HG03457 (cell line): Measurements from ENCODE around the gene HHEX.
"Not testable (repeated sequence)": the region's sequence is repeated elsewhere in the genome, so short reads cannot be mapped to it uniquely, and the experiment has no call there.

Experiments
- ATAC-seq: cut with Tn5 transposase; IDR thresholded peaks from one replicate; pipeline ENCODE4 v1.9.1; 2021; ENCODE audit warnings: moderate number of reproducible peaks; ENCODE audit not compliant: unreplicated experiment

HHEX gene

GRCh38 chr10:92689663-92690210 is at the start of gene HHEX:
TSS of gene HHEX (plus strand) at chr10:92689955. CDS start at chr10:92689987, 32 bp downstream.
- no peak for ATAC-seq

DNA sequence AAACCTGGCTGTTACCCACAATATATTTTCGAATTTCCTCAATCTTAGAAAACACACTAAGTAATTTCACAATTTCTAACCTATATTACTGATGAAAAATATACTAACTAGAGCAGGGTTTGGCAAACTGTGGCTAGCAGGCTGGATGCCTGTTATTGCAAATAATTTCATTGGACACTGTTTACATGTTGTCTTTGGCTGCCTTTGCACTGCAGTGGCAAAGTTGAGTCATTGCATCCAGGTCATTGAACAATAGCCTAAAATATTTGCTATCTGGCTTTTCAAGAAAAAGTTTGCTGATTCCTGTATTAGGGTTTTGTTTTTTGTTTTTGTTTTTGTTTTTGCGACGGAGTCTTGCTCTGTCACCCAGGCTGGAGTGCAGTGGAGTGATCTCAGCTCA is 49.6 kb upstream of the HHEX start:
- ATAC-seq = no peak

DNA sequence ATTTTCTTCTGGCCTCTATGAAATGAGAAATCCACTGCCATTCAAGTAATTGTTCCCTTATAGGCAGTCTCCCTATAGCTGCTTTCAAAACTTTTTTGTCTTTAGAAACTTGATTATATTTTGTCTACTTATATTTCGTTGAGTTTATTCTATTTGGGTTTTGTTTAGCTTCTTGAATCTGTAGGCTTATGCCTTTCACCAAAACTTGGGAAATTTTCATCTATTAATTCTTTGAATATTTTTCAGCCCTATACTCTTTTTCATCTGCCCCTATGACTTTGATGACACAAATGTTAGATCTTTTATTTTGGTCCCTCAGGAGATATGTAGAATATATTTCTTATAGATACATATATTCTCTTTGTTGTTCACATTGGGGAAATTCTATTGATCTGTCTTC is 48.3 kb upstream of the HHEX start:
- no peak for ATAC-seq

GRCh38 chr10:92644921-92645320 is 44.8 kb upstream of the HHEX start:
- ATAC-seq = no peak

DNA sequence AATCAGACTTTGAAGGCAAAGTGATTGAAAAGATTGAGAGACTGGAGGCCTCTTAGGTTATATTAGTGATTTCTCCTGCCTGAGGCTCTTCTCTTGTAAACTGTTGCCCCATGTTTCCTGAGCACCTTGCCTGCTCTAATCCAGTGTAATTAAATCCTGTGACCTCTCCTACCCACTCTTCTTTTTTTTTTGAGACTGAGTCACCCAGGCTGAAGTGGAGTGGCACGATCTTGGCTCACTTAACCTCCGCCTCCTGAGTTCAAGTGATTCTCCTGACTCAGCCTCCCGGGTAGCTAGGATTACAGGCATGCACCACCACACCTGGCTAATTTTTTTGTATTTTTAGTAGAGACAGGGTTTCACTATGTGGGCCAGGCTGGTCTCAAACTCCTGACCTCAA is 38.9 kb upstream of the HHEX start:
- not testable (repeated sequence) for ATAC-seq

GRCh38 chr10:92655426-92655825 is 34.3 kb upstream of the HHEX start:
- no peak for ATAC-seq

- ATAC-seq = no peak
These were observed 33.3 kb upstream of the HHEX start for GRCh38 chr10:92656266-92656961.

- no peak for ATAC-seq
These were observed 32.7 kb upstream of the HHEX start for GRCh38 chr10:92657024-92657423.

- ATAC-seq = no peak
These were observed 26.9 kb upstream of the HHEX start for GRCh38 chr10:92662848-92663247.

- ATAC-seq = no peak
These were observed 25.4 kb upstream of the HHEX start for GRCh38 chr10:92664322-92664721.

GRCh38 chr10:92667078-92667477 is 22.7 kb upstream of the HHEX start:
- no peak for ATAC-seq

- no peak for ATAC-seq
These were observed 12.0 kb upstream of the HHEX start for GRCh38 chr10:92677708-92678107.

DNA sequence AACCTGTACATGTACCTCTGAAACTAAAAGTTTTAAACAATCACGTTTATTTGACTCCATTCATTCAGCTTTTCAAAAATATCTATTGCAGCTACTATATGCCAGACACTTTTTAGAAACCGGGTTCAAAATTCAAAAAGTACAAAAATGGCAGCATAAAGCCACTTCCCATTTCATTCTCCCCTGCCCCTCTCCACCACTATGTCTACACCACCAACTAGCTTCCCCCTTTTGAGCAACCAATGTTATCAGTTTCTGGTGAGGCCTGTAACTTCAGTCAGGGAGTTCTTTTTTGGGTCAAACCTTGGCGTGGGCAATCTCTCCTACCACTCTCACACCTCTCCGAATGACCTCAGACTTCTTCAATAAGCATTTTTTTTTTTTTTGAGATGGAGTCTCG is 11.5 kb upstream of the HHEX start:
- ATAC-seq = no peak

GRCh38 chr10:92681306-92681834 is 8.4 kb upstream of the HHEX start:
- no peak for ATAC-seq

DNA sequence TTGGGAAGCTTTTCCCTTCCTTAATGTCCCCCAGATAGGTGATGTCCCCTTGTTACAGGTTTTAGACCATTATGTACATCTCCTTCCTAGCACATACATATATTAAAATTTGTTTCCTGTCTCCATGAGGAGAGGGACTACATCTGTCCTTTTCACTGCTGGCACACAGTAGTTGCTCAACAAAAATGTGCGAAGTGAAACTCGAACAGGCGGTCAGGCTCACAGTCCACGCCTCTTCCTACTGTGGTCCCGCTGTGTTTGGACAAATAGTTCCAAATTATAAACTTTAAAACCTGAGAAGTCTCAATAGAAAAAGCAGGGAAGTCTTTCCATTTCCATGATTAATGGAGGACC is 1.2 kb upstream of the HHEX start:
- no peak for ATAC-seq

DNA sequence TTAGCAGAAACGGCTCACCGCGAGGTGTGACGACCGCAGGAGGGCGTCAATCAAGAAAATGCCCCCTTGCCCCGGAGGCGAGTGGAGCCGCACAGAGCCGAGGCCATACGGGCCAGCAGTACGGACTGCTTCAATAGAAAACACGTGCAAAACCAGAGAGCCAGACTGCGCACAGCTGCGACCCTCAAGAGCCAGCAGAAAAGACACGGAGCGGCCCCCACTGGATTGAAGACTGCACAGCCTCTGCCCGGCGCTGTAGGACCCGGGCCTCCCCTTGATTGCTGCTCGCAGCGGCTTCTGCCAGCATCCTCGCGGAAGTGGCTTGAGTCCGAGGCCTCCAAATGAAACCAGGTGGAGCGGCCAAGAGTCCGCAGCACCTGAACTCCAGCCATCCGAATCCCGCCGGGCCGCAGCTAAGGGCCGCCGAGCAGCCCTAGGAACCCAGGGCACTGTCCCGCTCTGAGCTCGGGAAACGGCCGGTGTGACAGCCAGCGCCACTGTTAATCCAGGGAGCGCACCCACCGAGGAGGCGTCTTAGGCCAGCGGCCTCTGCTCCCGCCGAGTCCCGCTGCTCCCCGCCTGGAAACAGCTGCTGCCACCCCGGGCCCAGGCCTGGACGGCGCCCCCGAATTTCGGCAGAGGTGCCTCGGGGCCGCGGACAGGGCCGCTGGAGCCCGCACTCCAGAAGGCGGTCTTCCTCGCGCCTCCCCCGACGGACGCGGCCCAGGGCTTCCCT is 660 bp upstream of the HHEX start:
- ATAC-seq = no peak

DNA sequence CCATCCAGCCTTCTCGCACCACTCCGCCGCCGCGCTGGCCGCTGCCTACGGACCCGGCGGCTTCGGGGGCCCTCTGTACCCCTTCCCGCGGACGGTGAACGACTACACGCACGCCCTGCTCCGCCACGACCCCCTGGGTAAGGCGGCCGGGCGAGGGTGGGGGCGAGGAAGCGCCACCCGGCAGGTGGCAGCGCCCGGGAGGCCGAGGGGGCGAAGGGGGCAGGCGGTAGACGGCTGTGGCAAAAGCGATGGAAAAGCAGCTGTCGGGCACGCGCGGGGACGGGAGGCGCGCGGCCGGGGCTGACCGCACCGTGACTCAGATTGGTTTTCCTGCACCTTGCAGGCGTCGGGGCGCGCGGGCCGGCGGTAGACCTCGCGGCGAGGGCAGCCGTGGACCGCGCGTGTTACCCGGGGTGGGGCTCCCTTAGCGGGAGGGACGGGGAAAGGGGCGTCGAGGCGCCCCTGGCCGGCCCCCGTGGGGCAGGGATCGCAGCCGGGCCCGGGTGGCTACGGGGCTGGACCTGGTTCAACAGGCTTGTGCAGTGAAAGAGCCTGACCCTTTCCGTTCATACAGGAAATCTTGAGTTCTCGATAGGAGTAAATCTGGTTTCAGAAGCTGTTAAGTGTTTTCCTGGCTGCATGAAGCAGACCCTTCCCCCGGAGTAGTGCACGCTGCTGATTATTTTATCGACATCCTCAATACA is 608 bp downstream of the HHEX start:
- no peak for ATAC-seq

DNA sequence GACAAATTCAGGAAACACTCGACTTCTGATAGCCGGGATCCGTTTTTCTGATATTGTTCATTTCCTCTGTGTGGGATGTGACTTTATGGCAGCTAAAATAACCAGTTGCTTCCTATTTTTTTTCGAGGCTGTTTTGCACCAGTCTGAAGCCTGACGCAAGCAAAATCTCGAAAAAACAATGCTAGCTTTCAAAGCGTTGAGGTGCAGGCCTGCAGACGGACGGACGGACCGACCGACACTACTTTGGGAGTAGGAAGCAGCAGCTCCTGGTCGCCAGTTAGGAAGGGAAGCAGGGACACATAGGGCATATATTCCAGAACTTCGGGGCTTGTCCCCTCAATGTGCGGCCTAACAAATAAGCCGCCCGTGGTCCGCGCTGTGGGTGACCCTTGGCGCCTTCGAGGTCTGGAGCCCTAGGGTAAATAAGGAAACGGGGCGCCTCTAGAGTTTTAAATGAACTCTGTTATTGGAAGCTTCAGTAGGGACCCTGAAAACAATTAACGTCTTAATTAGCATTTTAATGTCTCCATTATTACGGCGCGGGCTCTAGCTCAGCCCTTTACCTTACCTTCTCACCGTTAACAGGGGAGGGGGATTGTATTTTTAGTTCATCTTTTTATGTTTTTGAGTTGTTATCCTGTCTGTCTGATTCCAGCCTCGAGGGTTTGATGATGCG is 1.3 kb downstream of the HHEX start:
- no peak for ATAC-seq

DNA sequence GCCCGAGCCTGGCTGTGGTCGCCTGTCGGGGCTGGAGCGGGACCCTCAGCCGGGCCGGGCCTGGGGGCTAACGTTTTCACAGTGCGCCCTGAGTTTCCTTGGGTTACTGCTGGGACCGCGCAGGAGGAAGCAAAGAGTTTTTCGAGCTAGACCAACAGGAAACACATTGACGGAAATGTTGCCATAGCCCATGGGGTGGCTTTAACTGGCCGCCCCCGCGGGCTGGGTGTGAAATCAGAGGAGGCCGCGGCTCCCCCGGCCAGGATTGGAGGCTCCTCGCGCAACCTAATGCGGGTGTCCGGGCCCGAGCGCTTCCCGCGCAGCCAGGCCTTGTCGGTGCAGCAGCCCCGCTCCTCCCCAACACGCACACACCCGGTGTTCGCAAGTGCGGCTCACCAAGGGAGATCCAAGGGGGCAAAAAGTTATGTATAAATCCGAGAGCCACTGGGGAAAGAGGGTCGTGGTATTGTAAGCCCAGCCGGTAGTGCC is 1.9 kb downstream of the HHEX start:
- ATAC-seq = no peak

DNA sequence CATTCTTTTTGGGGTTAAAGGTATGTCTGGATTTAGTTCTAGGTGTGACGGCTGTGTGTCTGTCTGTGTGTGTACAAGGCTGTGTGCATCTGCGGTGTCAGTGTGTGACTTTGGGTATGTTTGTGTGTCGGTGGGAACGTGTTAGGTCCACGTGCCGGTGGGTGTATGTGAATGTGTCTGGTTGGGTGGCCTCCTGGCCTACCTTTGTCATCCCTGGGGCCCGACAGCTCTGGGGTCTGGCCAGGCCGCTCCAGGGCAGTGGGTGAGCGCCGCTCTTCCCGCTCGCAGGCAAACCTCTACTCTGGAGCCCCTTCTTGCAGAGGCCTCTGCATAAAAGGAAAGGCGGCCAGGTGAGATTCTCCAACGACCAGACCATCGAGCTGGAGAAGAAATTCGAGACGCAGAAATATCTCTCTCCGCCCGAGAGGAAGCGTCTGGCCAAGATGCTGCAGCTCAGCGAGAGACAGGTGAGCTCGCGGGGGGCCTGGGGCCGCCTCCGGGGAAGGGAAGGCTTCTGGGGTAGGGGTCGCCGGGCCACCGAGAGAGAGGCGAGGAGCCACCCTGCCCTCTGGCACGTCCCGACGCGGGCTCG is 2.4 kb downstream of the HHEX start:
- ATAC-seq = no peak
